ENCODE results near the gene CGRRF1.

The CGRRF1 gene

DNA sequence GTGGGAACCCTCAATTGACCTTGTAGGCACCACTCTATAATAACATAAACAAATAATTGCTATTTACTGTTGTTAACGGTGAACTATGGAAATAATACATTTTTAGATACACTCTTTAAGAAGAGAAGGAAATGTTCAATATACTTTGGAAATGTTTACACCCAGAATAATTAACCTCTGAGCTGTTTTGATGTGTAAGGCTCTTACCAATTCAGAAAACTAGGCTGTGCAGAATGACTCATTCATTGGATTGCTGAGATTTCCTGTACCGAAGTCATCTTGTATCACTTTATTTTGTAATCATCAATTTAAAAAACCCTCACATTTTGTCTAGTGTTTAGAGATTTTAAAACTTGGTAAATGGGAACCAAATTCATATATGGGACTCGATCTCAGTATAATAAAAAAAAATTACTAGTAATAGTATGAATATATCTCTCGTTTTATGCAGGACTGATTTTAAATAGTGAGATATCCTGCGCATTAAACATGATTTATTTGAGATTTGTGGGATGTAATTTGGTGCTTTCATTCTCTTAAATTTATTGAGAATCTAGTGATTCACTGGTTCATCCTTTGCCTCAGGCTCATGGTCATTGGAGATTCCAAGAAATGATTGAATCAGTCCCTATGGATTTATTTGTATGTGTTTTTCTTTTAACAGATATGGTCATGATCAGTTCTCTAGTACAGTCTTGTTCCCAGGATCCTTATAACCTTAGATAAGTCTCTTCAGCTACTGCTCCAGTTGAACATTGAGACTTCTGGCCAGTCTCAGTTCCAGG is 61.1 kb downstream of the CGRRF1 start:
- H3K4me3 ChIP-seq (ENCODE audit: low read depth, low read length) = no peak overlapping the region
- peak; percentile 87 for DNase-seq (ENCODE audit: low read depth)
- TF ChIP-seq, protein P1, sequence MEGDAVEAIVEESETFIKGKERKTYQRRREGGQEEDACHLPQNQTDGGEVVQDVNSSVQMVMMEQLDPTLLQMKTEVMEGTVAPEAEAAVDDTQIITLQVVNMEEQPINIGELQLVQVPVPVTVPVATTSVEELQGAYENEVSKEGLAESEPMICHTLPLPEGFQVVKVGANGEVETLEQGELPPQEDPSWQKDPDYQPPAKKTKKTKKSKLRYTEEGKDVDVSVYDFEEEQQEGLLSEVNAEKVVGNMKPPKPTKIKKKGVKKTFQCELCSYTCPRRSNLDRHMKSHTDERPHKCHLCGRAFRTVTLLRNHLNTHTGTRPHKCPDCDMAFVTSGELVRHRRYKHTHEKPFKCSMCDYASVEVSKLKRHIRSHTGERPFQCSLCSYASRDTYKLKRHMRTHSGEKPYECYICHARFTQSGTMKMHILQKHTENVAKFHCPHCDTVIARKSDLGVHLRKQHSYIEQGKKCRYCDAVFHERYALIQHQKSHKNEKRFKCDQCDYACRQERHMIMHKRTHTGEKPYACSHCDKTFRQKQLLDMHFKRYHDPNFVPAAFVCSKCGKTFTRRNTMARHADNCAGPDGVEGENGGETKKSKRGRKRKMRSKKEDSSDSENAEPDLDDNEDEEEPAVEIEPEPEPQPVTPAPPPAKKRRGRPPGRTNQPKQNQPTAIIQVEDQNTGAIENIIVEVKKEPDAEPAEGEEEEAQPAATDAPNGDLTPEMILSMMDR (conservative IDR thresholded peaks at IDR 0.05; ENCODE audit: low read depth, low read length) = no peak

DNA sequence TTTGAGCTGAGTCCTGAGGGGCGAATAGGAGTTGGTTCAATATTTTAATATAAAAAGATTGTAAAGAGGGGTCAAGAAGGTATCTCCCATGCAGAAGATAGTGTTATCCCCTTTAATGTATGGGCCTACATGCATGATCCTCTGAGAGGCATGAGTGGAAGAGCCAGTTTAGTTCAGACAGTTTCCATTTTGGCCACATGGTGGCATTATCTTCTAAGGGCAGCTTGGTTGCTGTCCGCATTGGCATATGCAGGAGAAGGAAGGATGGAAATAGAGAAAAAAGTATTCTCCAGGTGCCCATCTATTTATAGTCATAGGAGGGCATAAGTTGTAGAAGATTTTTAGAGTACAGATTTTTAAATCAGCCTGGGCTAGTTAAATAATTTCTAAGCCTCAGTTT is 62.6 kb downstream of the CGRRF1 start:
- TF ChIP-seq, protein P1 (conservative IDR thresholded peaks at IDR 0.05; ENCODE audit: low read depth, low read length) = peak; percentile 66
- DNase-seq (ENCODE audit: low read depth) = peak; percentile 63
- no peak overlapping the region for H3K4me3 ChIP-seq (ENCODE audit: low read depth, low read length)

DNA sequence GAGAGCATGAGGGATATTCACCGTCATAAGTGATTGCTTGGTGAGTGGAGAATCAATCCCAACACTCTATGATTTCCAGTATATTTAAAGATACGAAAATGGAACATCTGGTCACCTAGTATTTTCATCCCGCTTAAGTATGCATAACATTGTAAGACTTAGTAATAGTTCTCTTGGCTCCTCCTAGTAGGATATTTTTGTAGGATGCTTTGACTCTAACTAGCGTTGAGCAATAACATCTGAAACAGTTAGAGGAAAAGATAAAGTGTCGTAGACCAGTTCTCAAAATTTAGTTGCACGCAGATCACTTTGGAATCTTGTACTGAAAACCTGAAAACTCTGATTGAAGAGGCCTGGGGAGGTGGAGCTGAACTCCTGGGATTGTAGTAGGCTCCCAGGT is 64.8 kb downstream of the CGRRF1 start:
- no peak for DNase-seq (ENCODE audit: low read depth)
- H3K4me3 ChIP-seq (ENCODE audit: low read depth, low read length) = no peak overlapping the region
- TF ChIP-seq, protein P1 (conservative IDR thresholded peaks at IDR 0.05; ENCODE audit: low read depth, low read length) = no peak

DNA sequence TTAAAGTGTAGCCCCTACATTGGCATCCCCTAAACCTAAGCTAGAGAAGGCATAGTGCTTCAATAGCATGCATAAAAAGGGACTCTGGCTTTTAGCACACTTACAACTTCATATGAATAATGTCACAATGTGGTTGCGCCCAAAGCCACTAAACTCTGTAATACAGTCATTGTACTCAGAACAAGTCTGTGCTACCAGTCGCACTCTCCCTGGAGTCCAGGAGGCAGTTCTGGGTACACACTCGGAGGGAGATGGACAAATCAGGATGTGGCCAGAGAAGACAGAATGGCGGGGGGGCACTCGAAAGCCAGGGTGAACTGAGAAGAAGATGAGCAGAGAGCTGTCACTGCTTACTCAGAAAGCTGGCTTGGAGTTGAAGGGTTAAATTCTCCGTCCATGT is 67.8 kb downstream of the CGRRF1 start:
- TF ChIP-seq, protein P1 (conservative IDR thresholded peaks at IDR 0.05; ENCODE audit: low read depth, low read length) = no peak
- H3K4me3 ChIP-seq (ENCODE audit: low read depth, low read length) = no peak overlapping the region

DNA sequence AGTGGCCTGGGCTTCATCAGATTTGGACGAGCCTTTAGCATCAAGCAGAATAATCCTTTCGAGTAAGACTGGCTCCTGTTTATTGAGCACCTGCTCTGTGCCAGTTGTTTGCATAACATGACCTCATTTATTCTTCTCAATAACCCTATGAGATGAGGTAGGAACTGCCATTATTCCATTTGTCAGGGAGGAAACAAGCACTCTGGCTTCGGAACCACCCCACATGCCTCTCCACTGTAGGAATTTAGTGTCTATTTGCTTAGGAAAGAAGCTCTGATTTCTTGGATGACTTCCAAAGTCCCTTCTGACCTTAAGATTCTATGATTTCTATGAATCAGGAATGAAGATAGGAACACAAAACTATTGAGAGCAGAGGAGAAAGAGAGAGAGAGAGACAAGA is 68.3 kb downstream of the CGRRF1 start:
- TF ChIP-seq, protein P1 (conservative IDR thresholded peaks at IDR 0.05; ENCODE audit: low read depth, low read length) = no peak
- DNase-seq (ENCODE audit: low read depth) = peak; percentile 76
- no peak overlapping the region for H3K4me3 ChIP-seq (ENCODE audit: low read depth, low read length)

More for the DNA sequence above, 67.8 kb downstream of the CGRRF1 start:
- DNase-seq (ENCODE audit: low read depth) = no peak

DNA sequence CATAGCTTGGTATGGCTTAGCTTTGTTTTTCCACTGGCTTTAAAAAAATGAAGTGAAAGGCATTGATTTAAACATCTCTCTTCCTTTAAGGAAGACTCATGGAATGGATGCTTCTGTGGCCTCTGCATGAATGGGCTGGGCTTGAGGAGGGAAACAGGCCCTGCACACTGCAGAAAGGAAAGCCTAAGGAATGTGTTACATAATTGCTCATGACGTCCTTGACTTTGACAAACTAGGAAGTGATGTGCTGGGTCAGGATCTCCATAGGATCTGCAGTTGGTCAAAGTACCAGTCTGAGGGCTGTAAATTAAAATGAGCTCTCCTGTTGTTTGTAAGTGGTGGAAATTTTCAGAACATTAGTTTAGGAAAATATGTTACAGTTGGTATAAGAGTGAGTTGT is 69.9 kb downstream of the CGRRF1 start:
- DNase-seq (ENCODE audit: low read depth) = peak; percentile 78
- H3K4me3 ChIP-seq (ENCODE audit: low read depth, low read length) = no peak overlapping the region
- TF ChIP-seq, protein P1 (conservative IDR thresholded peaks at IDR 0.05; ENCODE audit: low read depth, low read length) = no peak

DNA sequence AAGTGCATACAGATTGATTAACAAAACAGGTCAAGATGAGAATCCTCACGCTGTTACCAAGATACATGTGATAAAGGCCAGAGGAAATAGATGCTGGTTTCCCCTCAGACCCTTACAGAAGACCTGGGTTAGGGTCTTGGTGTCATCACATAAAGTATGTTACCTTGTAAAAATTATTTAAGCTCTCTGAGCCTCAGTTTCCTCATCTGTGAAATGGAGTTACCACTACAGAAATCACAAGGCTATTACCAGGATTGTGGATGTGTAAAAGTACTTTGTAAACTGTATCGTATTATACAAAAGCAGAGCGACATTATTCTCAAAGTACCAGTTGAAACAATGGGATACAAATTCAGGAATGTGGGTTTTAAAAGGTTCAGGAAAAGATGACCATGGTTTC is 71.2 kb downstream of the CGRRF1 start:
- H3K4me3 ChIP-seq (ENCODE audit: low read depth, low read length) = no peak overlapping the region
- DNase-seq (ENCODE audit: low read depth) = no peak
- TF ChIP-seq, protein P1 (conservative IDR thresholded peaks at IDR 0.05; ENCODE audit: low read depth, low read length) = no peak

All from choroid plexus epithelial cell (primary cell).